Neural progenitor cell (in vitro differentiated cells): ENCODE measurements around the gene FAM167B. TPM values are rescaled to one million over a fixed set of nuclear protein-coding genes. Genes with fewer than 3 reads are reported as not detected.

Experiments used
- DNase-seq: peaks from one replicate; pipeline ENCODE4 v3.0.0-alpha.2; 2016; ENCODE audit warnings: low spot score
- H2AFZ ChIP-seq: fragments of 200-600 bp; sonication (generic); replicated peaks from 2 replicates; pipeline ENCODE4 v1.6.1; 2016; ENCODE audit warnings: antibody characterized with exemption
- H3F3A ChIP-seq: fragments of 200-600 bp; sonication (generic); 2 replicates; pipeline ENCODE4 v1.6.1; 2016; ENCODE audit warnings: antibody characterized with exemption, low read depth
- H3K27ac ChIP-seq: fragments of 200-600 bp; sonication (generic); 2 replicates; pipeline ENCODE4 v1.5.1; 2016; ENCODE audit warnings: mild to moderate bottlenecking
- H3K27me3 ChIP-seq: fragments of 200-600 bp; sonication (generic); 2 replicates; pipeline ENCODE4 v1.6.1; 2016; ENCODE audit warnings: mild to moderate bottlenecking, moderate library complexity
- H3K36me3 ChIP-seq: fragments of 200-600 bp; sonication (generic); 2 replicates; pipeline ENCODE4 v1.5.1; 2016
- H3K4me1 ChIP-seq: fragments of 200-600 bp; sonication (generic); 2 replicates; pipeline ENCODE4 v1.6.1; 2016; ENCODE audit warnings: mixed run types
- H3K4me2 ChIP-seq: fragments of 200-600 bp; sonication (generic); 2 replicates; pipeline ENCODE4 v1.6.1; 2016
- H3K4me3 ChIP-seq: fragments of 200-600 bp; sonication (generic); 2 replicates; pipeline ENCODE4 v1.5.1; 2016
- H3K79me2 ChIP-seq: fragments of 200-600 bp; sonication (generic); 2 replicates; pipeline ENCODE4 v1.6.1; 2016; ENCODE audit warnings: low read depth
- H3K9ac ChIP-seq: fragments of 200-600 bp; sonication (generic); 2 replicates; pipeline ENCODE4 v1.6.1; 2016
- H3K9me3 ChIP-seq: fragments of 200-600 bp; sonication (generic); 2 replicates; pipeline ENCODE4 v1.5.1; 2016; ENCODE audit warnings: low read depth
- H4K20me1 ChIP-seq: fragments of 200-600 bp; sonication (generic); 2 replicates; pipeline ENCODE4 v1.6.1; 2016; ENCODE audit warnings: low read depth
- H3K27ac Mint-ChIP-seq: 3 replicates; pipeline ENCODE4 v1.8.0; 2021; ENCODE audit warnings: mixed read lengths
- H3K27me3 Mint-ChIP-seq: 2 replicates; pipeline ENCODE4 v1.8.0; 2022; ENCODE audit warnings: low read depth, mild to moderate bottlenecking, inconsistent platforms, moderate library complexity, mixed read lengths; ENCODE audit not compliant: insufficient read depth
- H3K36me3 Mint-ChIP-seq: 3 replicates; pipeline ENCODE4 v1.8.0; 2021; ENCODE audit warnings: mixed read lengths
- H3K4me1 Mint-ChIP-seq: 3 replicates; pipeline ENCODE4 v1.8.0; 2021; ENCODE audit warnings: mixed read lengths
- H3K4me3 Mint-ChIP-seq: 3 replicates; pipeline ENCODE4 v1.8.0; 2021; ENCODE audit warnings: mild to moderate bottlenecking, moderate library complexity, mixed read lengths
- H3K9me3 Mint-ChIP-seq: 3 replicates; pipeline ENCODE4 v1.8.0; 2020; ENCODE audit warnings: mixed read lengths
- CTCF ChIP-seq: fragments of 200-600 bp; sonication (generic); IDR thresholded peaks from 2 replicates; pipeline ENCODE4 v1.5.1; 2017; ENCODE audit warnings: antibody characterized with exemption, mild to moderate bottlenecking
- EZH2 ChIP-seq: fragments of 200-600 bp; sonication (generic); IDR thresholded peaks from 2 replicates; pipeline ENCODE4 v1.6.1; 2017; ENCODE audit warnings: antibody characterized with exemption, mild to moderate bottlenecking, moderate library complexity
- EZH2phosphoT487 ChIP-seq: fragments of 200-600 bp; sonication (generic); IDR thresholded peaks from 2 replicates; pipeline ENCODE4 v1.6.1; 2017; ENCODE audit warnings: antibody characterized with exemption
- total RNA-seq: library from RNA; depleted of rRNA; stranded (reverse); fragments of >200 nt; gene quantifications from 2 replicates; pipeline ENCODE4 v1.2.3, GENCODE V29; 2015; ENCODE audit warnings: low replicate concordance

Gene FAM167B
- total RNA-seq, 1 donor from 2014 or later: 0.17 TPM

GRCh38 chr1:32199043-32199716 lies 47.8 kb upstream of the FAM167B start:
- peaks cover 52% of the 10 kb centered on the region for H3F3A ChIP-seq
- no peak overlapping the region for H3K4me3 ChIP-seq
- Mint-ChIP-seq H3K4me3 (peak overlapping the region; percentile 84), H3K9me3 (no peaks in the 10 kb centered on the region), H3K36me3 (peaks cover 13% of the 10 kb centered on the region), H3K4me1 (peaks cover 39% of the 10 kb centered on the region), H3K27me3 (peaks cover 3% of the 10 kb centered on the region), H3K27ac (no peak overlapping the region)
- no peaks in the 10 kb centered on the region for H3K79me2 ChIP-seq
- peak overlapping the region; percentile 80 for H3K4me2 ChIP-seq
- peaks cover 2% of the 10 kb centered on the region for H3K27me3 ChIP-seq
- no peak for DNase-seq
- H2AFZ ChIP-seq: no peak overlapping the region
- H3K27ac ChIP-seq: no peak overlapping the region
- H3K9me3 ChIP-seq: no peaks in the 10 kb centered on the region
- no peak for TF ChIP-seq EZH2
- no peak overlapping the region for H3K9ac ChIP-seq
- peaks cover 9% of the 10 kb centered on the region for H4K20me1 ChIP-seq
- no peaks in the 10 kb centered on the region for H3K36me3 ChIP-seq
- H3K4me1 ChIP-seq: peaks cover 25% of the 10 kb centered on the region

GRCh38 chr1:32199717-32200072 lies 47.3 kb upstream of the FAM167B start:
- Histone ChIP-seq H3F3A (peaks cover 55% of the 10 kb centered on the region), H3K27me3 (peaks cover 7% of the 10 kb centered on the region), H3K9me3 (no peaks in the 10 kb centered on the region), H3K4me3 (peak overlapping the region; percentile 68), H3K79me2 (no peaks in the 10 kb centered on the region), H3K4me1 (peaks cover 25% of the 10 kb centered on the region), H4K20me1 (peaks cover 9% of the 10 kb centered on the region), H3K36me3 (no peaks in the 10 kb centered on the region), H3K4me2 (peak overlapping the region; percentile 80), H3K9ac (no peak overlapping the region), H2AFZ (no peak overlapping the region), H3K27ac (peak overlapping the region; percentile 38)
- Mint-ChIP-seq H3K27ac (no peak overlapping the region), H3K4me1 (peaks cover 39% of the 10 kb centered on the region), H3K27me3 (peaks cover 3% of the 10 kb centered on the region), H3K36me3 (peaks cover 10% of the 10 kb centered on the region), H3K4me3 (peak overlapping the region; percentile 84), H3K9me3 (no peaks in the 10 kb centered on the region)
- TF ChIP-seq EZH2: no peak
- TF ChIP-seq EZH2phosphoT487: no peak
- no peak for TF ChIP-seq CTCF
- DNase-seq: peak; percentile 21

GRCh38 chr1:32200226-32201010 lies 46.6 kb upstream of the FAM167B start, which contains the start of gene CCDC28B:
Gene CCDC28B (plus strand): TSS chr1:32200595. CDS start chr1:32201936, 1,341 bp downstream.
- H3K27ac Mint-ChIP-seq: peak within 1 kb of the TSS; percentile 80
- Histone ChIP-seq H3K4me3 (peak within 1 kb of the TSS; percentile 68), H4K20me1 (peaks cover 9% of the 10 kb centered on the region), H3K36me3 (no peaks in the 10 kb centered on the region), H3K79me2 (no peaks in the 10 kb centered on the region), H3K9me3 (no peaks in the 10 kb centered on the region), H3F3A (peaks cover 60% of the 10 kb centered on the region), H3K4me1 (peaks cover 25% of the 10 kb centered on the region), H2AFZ (peak within 1 kb of the TSS; percentile 92), H3K9ac (no peak within 1 kb of the TSS), H3K27me3 (peaks cover 11% of the 10 kb centered on the region), H3K4me2 (peak within 1 kb of the TSS; percentile 80), H3K27ac (peak within 1 kb of the TSS; percentile 38)
- H3K9me3 Mint-ChIP-seq: no peaks in the 10 kb centered on the region
- H3K27me3 Mint-ChIP-seq: peaks cover 3% of the 10 kb centered on the region
- H3K4me3 Mint-ChIP-seq: peak within 1 kb of the TSS; percentile 84
- TF ChIP-seq EZH2 (no peak), CTCF (no peak), EZH2phosphoT487 (no peak)
- peaks cover 10% of the 10 kb centered on the region for H3K36me3 Mint-ChIP-seq
- H3K4me1 Mint-ChIP-seq: peaks cover 39% of the 10 kb centered on the region
- DNase-seq: peak; percentile 81
